Measurements from ENCODE around the gene MDP1. TPM values are rescaled to one million over a fixed set of nuclear protein-coding genes. Genes with fewer than 3 reads are reported as not detected.
A peak's percentile ranks its signal among the peaks of the same experiment; 100 is the strongest.

MDP1 gene
- polyA plus RNA-seq, 2 of the 4 experiments (the other 2 are of a cell fraction) = 21.6 to 38.6 TPM

DNA sequence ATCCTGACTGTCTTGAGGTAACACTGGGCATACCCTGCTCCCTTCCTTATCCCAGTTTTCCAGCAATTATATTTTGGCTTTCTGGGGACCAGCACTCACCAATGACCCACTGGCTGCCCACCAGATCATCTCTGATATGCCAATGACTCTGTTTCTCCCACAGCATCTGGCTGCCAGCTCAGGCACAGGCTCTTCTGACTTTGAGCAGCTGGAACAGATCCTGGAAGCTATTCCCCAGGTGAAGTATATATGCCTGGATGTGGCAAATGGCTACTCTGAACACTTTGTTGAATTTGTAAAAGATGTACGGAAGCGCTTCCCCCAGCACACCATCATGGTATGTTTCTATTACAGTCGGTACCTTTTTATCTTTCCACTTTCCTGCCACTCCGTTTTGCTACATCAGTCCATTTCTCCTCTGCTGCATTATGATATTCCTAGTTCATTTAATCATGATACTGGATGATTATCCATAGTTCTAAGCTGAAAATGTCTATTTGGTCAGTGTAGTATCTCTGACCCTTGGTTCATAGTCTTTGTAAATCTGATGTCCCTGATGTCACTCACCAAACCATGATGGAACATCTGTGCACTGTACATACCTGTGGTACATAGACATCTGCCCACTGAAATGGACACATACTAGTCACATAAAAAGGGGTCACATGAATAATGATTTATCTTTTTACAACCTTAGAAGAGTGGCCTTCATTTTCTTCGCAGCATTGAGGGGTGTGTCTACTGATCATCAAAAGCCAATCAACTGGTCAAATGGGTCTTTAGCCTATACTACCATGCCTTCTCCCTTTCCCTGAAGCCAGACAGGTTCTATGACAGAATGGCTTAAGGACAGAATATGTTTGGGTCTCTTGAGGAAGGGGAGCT, 20.2 kb upstream of the MDP1 start:
- H3K4me3 ChIP-seq = no peak overlapping the region
- TF ChIP-seq JUN (IDR thresholded peaks at IDR 0.05) (peak in 1 of 2 experiments; percentile 30; a peak in 1 of 5 replicates), BHLHE40 (IDR thresholded peaks at IDR 0.05; ENCODE audit: low read depth, low read length) (no peak)
- ATAC-seq (no peak), FAIRE-seq (no peak), DNase-seq (ENCODE audit: low read depth in 1 of 2, low spot score in 1 of 2) (no peak)
- 96% methylated on average over 5 of the region's 5 CpGs for WGBS (ENCODE audit: missing lambda C conversion rate)
- CTCF ChIA-PET = interaction anchor here (1.2 to 21.7 kb wide), 3 partner anchors 20 to 66 kb away, joined by 6 to 601 read pairs (median 11); partner anchors contain the start of genes CIDEB, DHRS1, LTB4R and LTB4R2
- H3K27ac ChIP-seq = no peak overlapping the region
- no peak overlapping the region for H3K4me2 ChIP-seq
- no peaks in the 10 kb centered on the region for H3K9me3 ChIP-seq
- peaks cover 12% of the 10 kb centered on the region for H3K4me1 ChIP-seq
- POLR2A ChIA-PET = interaction anchor here (0.6 to 1.1 kb wide), 2 partner anchors 12 to 35 kb away, joined by 3 to 5 read pairs; partner anchors contain the start of gene RABGGTA

DNA sequence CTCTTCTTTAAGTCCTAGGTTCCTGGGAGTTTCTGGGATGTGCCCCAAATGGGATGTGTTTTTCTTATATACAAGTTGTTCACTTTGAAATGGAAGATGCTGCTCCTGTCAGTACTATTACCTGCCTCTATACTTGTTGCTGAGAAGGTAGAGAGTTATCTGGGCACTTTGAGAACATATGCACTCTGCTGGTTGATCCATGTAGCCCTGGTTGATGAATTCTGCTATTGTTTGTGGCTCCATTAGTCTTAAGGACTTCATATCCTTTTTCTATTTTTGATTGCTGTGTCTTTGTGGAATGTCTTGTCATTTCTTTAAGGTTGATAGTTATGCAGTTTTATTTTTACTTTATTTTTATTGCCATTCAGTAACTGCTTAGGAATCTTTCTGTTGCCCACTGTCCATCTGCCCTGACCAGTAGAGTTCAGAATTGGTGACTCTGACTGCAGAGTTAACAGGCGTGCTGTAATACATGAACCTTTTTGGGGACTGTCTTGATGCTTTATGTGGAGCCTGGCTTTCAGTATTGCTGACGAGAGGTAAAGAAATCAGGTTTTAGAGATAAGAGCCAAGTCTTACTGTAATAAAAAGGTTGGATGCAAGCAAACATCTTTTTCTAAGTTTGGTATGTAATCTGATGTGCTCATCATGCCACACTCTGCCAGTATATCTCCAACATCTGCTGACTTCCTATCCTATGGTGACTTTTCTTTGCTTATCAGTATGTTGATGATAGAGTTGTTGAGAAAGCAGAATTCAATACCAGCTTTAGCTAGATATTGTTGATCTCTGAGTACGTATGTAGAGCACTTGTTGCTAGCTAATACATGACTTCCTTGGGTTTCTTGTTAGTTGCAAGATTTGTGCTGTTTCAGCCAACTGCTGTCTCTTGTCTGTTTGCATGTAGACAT, 18.5 kb upstream of the MDP1 start:
- CTCF ChIA-PET = interaction anchor here (0.6 to 21.7 kb wide), 7 partner anchors 8 to 67 kb away, joined by 3 to 601 read pairs (median 6); partner anchors contain the start of genes CIDEB, DHRS1, LTB4R and LTB4R2
- Histone ChIP-seq H3K27ac (no peak overlapping the region), H3K9me3 (no peaks in the 10 kb centered on the region), H3K4me1 (peaks cover 18% of the 10 kb centered on the region), H3K4me3 (no peak overlapping the region), H3K4me2 (peak overlapping the region; percentile 82)
- DNase-seq (ENCODE audit: low read depth in 1 of 2, low spot score in 1 of 2) (no peak), FAIRE-seq (no peak), ATAC-seq (no peak)
- POLR2A ChIA-PET = interaction anchor here (1.1 to 1.3 kb wide), 2 partner anchors 8 to 37 kb away, joined by 5 to 7 read pairs; partner anchors contain the start of genes RABGGTA and TINF2
- no peak for TF ChIP-seq ZFP36 (IDR thresholded peaks at IDR 0.05; ENCODE audit: borderline replicate concordance, partially characterized antibody)
- TF ChIP-seq TFCP2L1 (CRISPR knock-in tag; IDR thresholded peaks at IDR 0.05) = no peak
- no peak for TF ChIP-seq ZSCAN20 (CRISPR knock-in tag; IDR thresholded peaks at IDR 0.05)
- no peak for TF ChIP-seq CHD2 (IDR thresholded peaks at IDR 0.05; ENCODE audit: low read length, partially characterized antibody)
- no peak for TF ChIP-seq MAZ (IDR thresholded peaks at IDR 0.05; ENCODE audit: borderline replicate concordance, low read depth, low read length)
- no peak for TF ChIP-seq CBX8 (IDR thresholded peaks at IDR 0.05)
- TF ChIP-seq HOXB5 (CRISPR knock-in tag; IDR thresholded peaks at IDR 0.05) = no peak
- TF ChIP-seq, protein P1, sequence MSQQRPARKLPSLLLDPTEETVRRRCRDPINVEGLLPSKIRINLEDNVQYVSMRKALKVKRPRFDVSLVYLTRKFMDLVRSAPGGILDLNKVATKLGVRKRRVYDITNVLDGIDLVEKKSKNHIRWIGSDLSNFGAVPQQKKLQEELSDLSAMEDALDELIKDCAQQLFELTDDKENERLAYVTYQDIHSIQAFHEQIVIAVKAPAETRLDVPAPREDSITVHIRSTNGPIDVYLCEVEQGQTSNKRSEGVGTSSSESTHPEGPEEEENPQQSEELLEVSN (IDR thresholded peaks at IDR 0.05; ENCODE audit: borderline replicate concordance, low read depth) = no peak
- no peak for TF ChIP-seq ZNF302 (CRISPR knock-in tag; IDR thresholded peaks at IDR 0.05)
- TF ChIP-seq POLR2AphosphoS2 (conservative IDR thresholded peaks at IDR 0.05; ENCODE audit: low read length) = no peak
- WGBS (ENCODE audit: missing lambda C conversion rate) = 78% methylated on average over 3 of the region's 3 CpGs

DNA sequence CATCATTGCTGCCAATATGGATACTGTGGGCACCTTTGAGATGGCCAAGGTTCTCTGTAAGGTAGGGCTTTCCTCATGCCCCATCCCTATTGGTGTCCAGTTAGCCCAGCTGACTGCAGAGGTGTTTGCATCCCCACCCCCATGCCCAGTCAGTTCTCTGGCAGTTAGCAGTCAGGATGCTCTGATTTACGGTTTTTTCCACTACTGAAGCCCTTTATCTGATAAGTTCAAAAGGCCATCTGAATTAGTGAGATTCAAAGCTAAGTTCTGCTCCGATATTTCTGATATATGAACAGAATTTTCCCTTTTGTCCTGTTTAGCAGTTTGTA, 17.6 kb upstream of the MDP1 start:
- peak in 1 of 2 experiments; percentile 21 for DNase-seq (ENCODE audit: low read depth in 1 of 2, low spot score in 1 of 2)

More for the DNA sequence above, 17.6 kb upstream of the MDP1 start:
- H3K4me2 ChIP-seq = peak overlapping the region; percentile 82
- H3K9me3 ChIP-seq = no peaks in the 10 kb centered on the region
- ChIA-PET POLR2A (interaction anchor here (1.3 kb wide), 1 partner anchor 9 kb away, joined by 7 read pairs; the partner anchor contains the start of gene TINF2), CTCF (interaction anchor here (1.1 to 1.9 kb wide), 4 partner anchors 9 to 64 kb away, joined by 4 to 12 read pairs (median 4); partner anchors contain the start of genes MDP1, RABGGTA and TINF2)
- peaks cover 18% of the 10 kb centered on the region for H3K4me1 ChIP-seq
- H3K27ac ChIP-seq = peak overlapping the region; percentile 85 to 96; a peak in 4 of 6 replicates
- FAIRE-seq = no peak
- TF ChIP-seq, protein P1 (IDR thresholded peaks at IDR 0.05; ENCODE audit: borderline replicate concordance, low read depth) = no peak
- TF ChIP-seq RAD21 (conservative IDR thresholded peaks at IDR 0.05 in 1 of 2, IDR thresholded peaks at IDR 0.05 in 1 of 2) (no peak), ZC3H11A (IDR thresholded peaks at IDR 0.05) (no peak), CBX2 (IDR thresholded peaks at IDR 0.05; ENCODE audit: borderline replicate concordance, low read depth) (no peak)
- ATAC-seq = peak; percentile 13 to 14; a peak in 2 of 6 replicates
- peak overlapping the region; percentile 73 for H3K4me3 ChIP-seq
- whole genome bisulfite sequencing (ENCODE audit: missing lambda C conversion rate) = 86% methylated on average over 2 of the region's 2 CpGs
